SU-DHL-6 (cell line): ENCODE data around the gene METTL13.

Experiments
- CTCF ChIP-seq: fragments of 200-600 bp; sonication (generic); IDR thresholded peaks from one replicate; pipeline ENCODE4 v1.5.1; 2017; ENCODE audit warnings: antibody characterized with exemption, mild to moderate bottlenecking, low read length, moderate library complexity; ENCODE audit not compliant: insufficient read depth, poor library complexity, severe bottlenecking
- EZH2phosphoT487 ChIP-seq: fragments of 200-600 bp; sonication (generic), shearing (Covaris generic); conservative IDR thresholded peaks from 2 replicates; pipeline ENCODE4 v1.6.1; 2018; ENCODE audit warnings: mild to moderate bottlenecking, antibody characterized with exemption, low read length, moderate library complexity, mixed read lengths

- TF ChIP-seq CTCF (no peak), EZH2phosphoT487 (no peak)
Observed at GRCh38 chr1:171799166-171799565, 17.7 kb downstream of the METTL13 start.
